Trophoblast cell (in vitro differentiated cells and primary cell): ENCODE data around the gene P4HA2.

Source experiments
- DNase-seq, 2 donors: peaks; one replicate each; pipeline ENCODE4 v3.0.0-alpha.2; 2016
- H2AFZ ChIP-seq: 2 replicates; pipeline ENCODE4 v1.6.1; 2013; ENCODE audit warnings: low read length, moderate library complexity, mild to moderate bottlenecking; ENCODE audit not compliant: insufficient read depth, poor library complexity
- H2AK5ac ChIP-seq: 2 replicates; pipeline ENCODE4 v1.6.1; 2013; ENCODE audit warnings: mild to moderate bottlenecking, low read length
- H2BK120ac ChIP-seq: 2 replicates; pipeline ENCODE4 v1.6.1; 2013; ENCODE audit warnings: low read length, mild to moderate bottlenecking, moderate library complexity; ENCODE audit not compliant: insufficient read depth, poor library complexity
- H2BK12ac ChIP-seq: 2 replicates; pipeline ENCODE4 v1.6.1; 2013; ENCODE audit warnings: mild to moderate bottlenecking, low read length, moderate library complexity
- H2BK5ac ChIP-seq: 2 replicates; pipeline ENCODE4 v1.6.1; 2013; ENCODE audit warnings: low read length, low read depth, moderate library complexity, mild to moderate bottlenecking; ENCODE audit not compliant: poor library complexity
- H3K14ac ChIP-seq: 2 replicates; pipeline ENCODE4 v1.6.1; 2013; ENCODE audit warnings: mild to moderate bottlenecking, low read length
- H3K18ac ChIP-seq: 2 replicates; pipeline ENCODE4 v1.6.1; 2013; ENCODE audit warnings: mild to moderate bottlenecking, low read length
- H3K23ac ChIP-seq: 2 replicates; pipeline ENCODE4 v1.6.1; 2013; ENCODE audit warnings: low read length
- H3K27ac ChIP-seq: 2 replicates; pipeline ENCODE4 v1.5.1; 2013; ENCODE audit warnings: low read depth, mild to moderate bottlenecking, inconsistent platforms, low read length, moderate library complexity
- H3K27me3 ChIP-seq: 2 replicates; pipeline ENCODE4 v1.6.1; 2013; ENCODE audit warnings: inconsistent platforms, mild to moderate bottlenecking, low read length, moderate library complexity; ENCODE audit not compliant: insufficient read depth
- H3K36me3 ChIP-seq, 2 experiments: 1 replicate in 1 of 2; 2 replicates in 1 of 2; pipeline ENCODE4 v1.6.1; 2013; ENCODE audit warnings: low read length in 2 of 2, mild to moderate bottlenecking in 2 of 2, moderate library complexity in 1 of 2; ENCODE audit not compliant: insufficient read depth in 2 of 2, control insufficient read depth in 1 of 2
- H3K4ac ChIP-seq: 2 replicates; pipeline ENCODE4 v1.6.1; 2013; ENCODE audit warnings: low read depth, mild to moderate bottlenecking, low read length, moderate library complexity
- H3K4me1 ChIP-seq, 2 experiments: 1 replicate in 1 of 2; 2 replicates in 1 of 2; pipeline ENCODE4 v1.6.1; 2013; ENCODE audit warnings: low read length in 2 of 2, mild to moderate bottlenecking in 2 of 2, moderate library complexity in 1 of 2; ENCODE audit not compliant: insufficient read depth in 2 of 2, control insufficient read depth in 1 of 2
- H3K4me2 ChIP-seq: 2 replicates; pipeline ENCODE4 v1.6.1; 2013; ENCODE audit warnings: inconsistent platforms, mild to moderate bottlenecking, low read length, moderate library complexity
- H3K4me3 ChIP-seq: 2 replicates; pipeline ENCODE4 v1.5.1; 2013; ENCODE audit warnings: mild to moderate bottlenecking, low read depth, low read length, inconsistent platforms
- H3K79me1 ChIP-seq: one replicate; pipeline ENCODE4 v1.6.1; 2013; ENCODE audit warnings: low read length
- H3K79me2 ChIP-seq: 2 replicates; pipeline ENCODE4 v1.6.1; 2013; ENCODE audit warnings: low read length, mild to moderate bottlenecking; ENCODE audit not compliant: control insufficient read depth, insufficient read depth, poor library complexity
- H3K9ac ChIP-seq: 2 replicates; pipeline ENCODE4 v1.6.1; 2013; ENCODE audit warnings: mild to moderate bottlenecking, low read length
- H3K9me3 ChIP-seq: 2 replicates; pipeline ENCODE4 v1.6.1; 2013; ENCODE audit warnings: low read depth, mild to moderate bottlenecking, control low read depth, inconsistent platforms, low read length; ENCODE audit not compliant: insufficient read depth
- H4K12ac ChIP-seq: 2 replicates; pipeline ENCODE4 v1.6.1; 2013; ENCODE audit warnings: low read depth, mild to moderate bottlenecking, low read length, moderate library complexity
- H4K8ac ChIP-seq: 2 replicates; pipeline ENCODE4 v1.6.1; 2013; ENCODE audit warnings: low read depth, mild to moderate bottlenecking, low read length, moderate library complexity
- H4K91ac ChIP-seq: one replicate; pipeline ENCODE4 v1.6.1; 2013; ENCODE audit warnings: low read depth, mild to moderate bottlenecking, low read length, moderate library complexity
- WGBS: extraction: QIAGEN DNeasy Blood & Tissue Kit; methylation state at CpG from one replicate; pipeline ENCODE4 v1.1.7; 2013; ENCODE audit warnings: missing lambda C conversion rate; ENCODE audit not compliant: insufficient read length, insufficient coverage; ENCODE audit errors: extremely low coverage; 5-methylcytosine and 5-hydroxymethylcytosine counted together

The P4HA2 gene

GRCh38 chr5:132233811-132234683 lies 6.4 kb upstream of the P4HA2 start:
- H3K36me3 ChIP-seq, result no peaks in the 10 kb centered on the region
- H3K4me2 ChIP-seq, result no peak overlapping the region
- no peak overlapping the region for H2AFZ ChIP-seq
- H3K23ac ChIP-seq, result no peak overlapping the region
- no peaks in the 10 kb centered on the region for H3K4me1 ChIP-seq
- no peak for DNase-seq
- no peak overlapping the region for H3K18ac ChIP-seq
- no peak overlapping the region for H2BK5ac ChIP-seq
- H3K27ac ChIP-seq, result no peak overlapping the region
- no peak overlapping the region for H4K91ac ChIP-seq
- H2AK5ac ChIP-seq, result no peak overlapping the region
- H2BK120ac ChIP-seq, result no peak overlapping the region
- H3K79me1 ChIP-seq, result no peaks in the 10 kb centered on the region
- no peak overlapping the region for H4K12ac ChIP-seq
- no peaks in the 10 kb centered on the region for H3K27me3 ChIP-seq
- no peak overlapping the region for H3K4me3 ChIP-seq
- peaks cover 2% of the 10 kb centered on the region for H3K9me3 ChIP-seq
- H3K4ac ChIP-seq, result no peak overlapping the region
- no CpG with 5 or more reads among the region's 7 CpGs for WGBS
- no peak overlapping the region for H4K8ac ChIP-seq
- no peaks in the 10 kb centered on the region for H3K79me2 ChIP-seq
- no peak overlapping the region for H3K9ac ChIP-seq
- H2BK12ac ChIP-seq, result no peak overlapping the region
- H3K14ac ChIP-seq, result no peak overlapping the region

- Histone ChIP-seq H3K27me3 (no peaks in the 10 kb centered on the region), H3K4me2 (no peak overlapping the region), H2AK5ac (no peak overlapping the region), H2BK12ac (no peak overlapping the region), H3K18ac (no peak overlapping the region), H3K4ac (no peak overlapping the region), H3K79me1 (peaks cover 2% of the 10 kb centered on the region), H3K4me1 (peaks cover 0 to 2% of the 10 kb centered on the region in 2 experiments), H4K91ac (no peak overlapping the region), H3K23ac (no peak overlapping the region), H3K27ac (no peak overlapping the region), H2BK5ac (no peak overlapping the region), H3K36me3 (no peaks in the 10 kb centered on the region), H3K14ac (no peak overlapping the region), H3K4me3 (no peak overlapping the region), H3K9ac (no peak overlapping the region), H3K9me3 (peaks cover 2% of the 10 kb centered on the region), H4K12ac (no peak overlapping the region), H2AFZ (no peak overlapping the region), H3K79me2 (no peaks in the 10 kb centered on the region), H4K8ac (no peak overlapping the region), H2BK120ac (no peak overlapping the region)
- no peak for DNase-seq
- WGBS, result no CpG with 5 or more reads among the region's 1 CpG
Measured at GRCh38 chr5:132233081-132233480, 5.4 kb upstream of the P4HA2 start.

- Histone ChIP-seq H2BK12ac (no peak overlapping the region), H2BK120ac (no peak overlapping the region), H3K4ac (no peak overlapping the region), H3K4me2 (no peak overlapping the region), H4K91ac (no peak overlapping the region), H3K9ac (no peak overlapping the region), H2AK5ac (no peak overlapping the region), H3K23ac (no peak overlapping the region), H4K12ac (no peak overlapping the region), H3K14ac (no peak overlapping the region), H3K27me3 (no peaks in the 10 kb centered on the region), H2BK5ac (no peak overlapping the region), H3K4me1 (peaks cover 0 to 4% of the 10 kb centered on the region in 2 experiments), H3K79me1 (peaks cover 7% of the 10 kb centered on the region), H2AFZ (no peak overlapping the region), H3K79me2 (peaks cover 3% of the 10 kb centered on the region), H3K36me3 (no peaks in the 10 kb centered on the region), H4K8ac (no peak overlapping the region), H3K18ac (no peak overlapping the region), H3K9me3 (peaks cover 2% of the 10 kb centered on the region), H3K4me3 (no peak overlapping the region), H3K27ac (no peak overlapping the region)
- no peak for DNase-seq
- no CpG with 5 or more reads among the region's 3 CpGs for WGBS
Measured at GRCh38 chr5:132232465-132232864, 4.8 kb upstream of the P4HA2 start.

- H2AFZ ChIP-seq, result no peak overlapping the region
- peaks cover 8% of the 10 kb centered on the region for H3K79me2 ChIP-seq
- H3K9me3 ChIP-seq, result peaks cover 2% of the 10 kb centered on the region
- no peak overlapping the region for H2BK120ac ChIP-seq
- no peaks in the 10 kb centered on the region for H3K27me3 ChIP-seq
- H3K4ac ChIP-seq, result no peak overlapping the region
- H2AK5ac ChIP-seq, result no peak overlapping the region
- DNase-seq, result no peak
- H3K23ac ChIP-seq, result no peak overlapping the region
- no peaks in the 10 kb centered on the region for H3K36me3 ChIP-seq
- no peak overlapping the region for H2BK12ac ChIP-seq
- peaks cover 13% of the 10 kb centered on the region for H3K79me1 ChIP-seq
- no peak overlapping the region for H3K27ac ChIP-seq
- peaks cover 7 to 12% of the 10 kb centered on the region in 2 experiments for H3K4me1 ChIP-seq
- H3K9ac ChIP-seq, result no peak overlapping the region
- no CpG with 5 or more reads among the region's 9 CpGs for WGBS
- H3K4me2 ChIP-seq, result no peak overlapping the region
- H3K14ac ChIP-seq, result no peak overlapping the region
- no peak overlapping the region for H4K8ac ChIP-seq
- H4K91ac ChIP-seq, result no peak overlapping the region
- no peak overlapping the region for H4K12ac ChIP-seq
- H2BK5ac ChIP-seq, result no peak overlapping the region
- H3K18ac ChIP-seq, result no peak overlapping the region
- no peak overlapping the region for H3K4me3 ChIP-seq
Measured at GRCh38 chr5:132230871-132231270, 3.2 kb upstream of the P4HA2 start.
